ENCODE data around the gene GAS6. TPM values are rescaled to one million over a fixed set of nuclear protein-coding genes. Genes with fewer than 3 reads are reported as not detected.

The GAS6 gene
- total and polyA plus RNA-seq, 9 of the 15 experiments (the other 6 are each of a cell fraction or from before 2014, with no cell fraction given) = 0.14 to 9.7 (median 4.7) TPM; not detected in 1

GRCh38 chr13:113881614-113882266, 17.9 kb upstream of the GAS6 start:
- Histone ChIP-seq H3K4me3 (no peak overlapping the region), H3K4me1 (replicated peaks in 1 of 2; ENCODE audit: control insufficient read depth in 2 of 2, insufficient read depth in 2 of 2, low read length in 2 of 2) (peaks cover 0 to 19% of the 10 kb centered on the region in 2 experiments; a peak in 2 of 5 replicates), H3K9me3 (replicated peaks; ENCODE audit: control insufficient read depth, insufficient read depth, low read depth, low read length) (no peaks in the 10 kb centered on the region), H3K27me3 (ENCODE audit: control insufficient read depth in 2 of 2, insufficient read depth in 2 of 2, low read length in 2 of 2) (peaks cover 21 to 73% of the 10 kb centered on the region in 2 experiments; a peak in 4 of 5 replicates), H3K36me3 (ENCODE audit: control insufficient read depth, insufficient read depth, low read length) (no peaks in the 10 kb centered on the region), H3K79me2 (ENCODE audit: control insufficient read depth, insufficient read depth, low read length) (no peaks in the 10 kb centered on the region), H3K27ac (ENCODE audit: extremely low read depth, low read depth, low read length) (no peak overlapping the region), H3K4me2 (ENCODE audit: insufficient read depth, low read length) (no peak overlapping the region), H4K20me1 (replicated peaks; ENCODE audit: control insufficient read depth, insufficient read depth, low read length) (no peaks in the 10 kb centered on the region), H3K9me1 (ENCODE audit: control insufficient read depth, insufficient read depth, low read length) (no peaks in the 10 kb centered on the region), H2AFZ (ENCODE audit: low read depth, low read length) (no peak overlapping the region), H3K9ac (ENCODE audit: insufficient read depth in 1 of 2, low read depth in 2 of 2, low read length in 2 of 2) (no peak overlapping the region)
- FAIRE-seq = no peak
- in situ Hi-C loops (cut with MboI) = no loop called here
- no peak for ATAC-seq
- intact Hi-C loops (cut with micrococcal nuclease) = no loop called here
- no peak for DNase-seq (ENCODE audit: extremely low read depth in 1 of 4, low spot score in 3 of 4)
- POLR2A ChIA-PET = no interaction called here
- CTCF ChIA-PET (ENCODE audit: low intra/inter-chr PET ratio) = no interaction called here
- BruUV-seq (replicated peaks) = no TSS peak
- TF ChIP-seq MTA1 (IDR thresholded peaks at IDR 0.05; ENCODE audit: borderline replicate concordance) (no peak), NFE2 (IDR thresholded peaks at IDR 0.05; ENCODE audit: low read depth) (no peak), ZBTB34 (CRISPR knock-in tag; IDR thresholded peaks at IDR 0.05) (no peak), MYC (IDR thresholded peaks at IDR 0.05; ENCODE audit: low read depth, low read length) (no peak), MYC (CRISPR knock-in tag; IDR thresholded peaks at IDR 0.05; ENCODE audit: borderline replicate concordance, low read depth) (no peak), ATF7 (IDR thresholded peaks at IDR 0.05) (no peak), POLR3G (IDR thresholded peaks at IDR 0.05; ENCODE audit: extremely low read depth, insufficient read length, insufficient replicate concordance) (no peak), ZNF778 (CRISPR knock-in tag; IDR thresholded peaks at IDR 0.05) (no peak), MYNN (IDR thresholded peaks at IDR 0.05) (no peak), MYNN (CRISPR knock-in tag; IDR thresholded peaks at IDR 0.05) (no peak), HDAC8 (tag; IDR thresholded peaks at IDR 0.05) (no peak), DLX4 (CRISPR knock-in tag; IDR thresholded peaks at IDR 0.05) (no peak), ARID4B (CRISPR knock-in tag; IDR thresholded peaks at IDR 0.05) (no peak), ZFP1 (CRISPR knock-in tag; IDR thresholded peaks at IDR 0.05) (no peak)
- WGBS (ENCODE audit: insufficient coverage, low coverage, missing lambda C conversion rate) = 5% methylated on average over 10 of the region's 10 CpGs

All from K562 (cell line).